Mesothelial cell of epicardium (in vitro differentiated cells): Measurements from ENCODE around the gene MRPS35. TPM values are rescaled to one million over a fixed set of nuclear protein-coding genes. Genes with fewer than 3 reads are reported as not detected.

Source experiments
- DNase-seq, 2 experiments: peaks; one replicate each; pipeline ENCODE4 v3.0.0; 2021; ENCODE audit warnings: low spot score in 2 of 2; ENCODE audit not compliant: unreplicated experiment in 2 of 2
- H3K27ac Mint-ChIP-seq: 2 replicates; pipeline ENCODE4 v1.8.0; 2021; ENCODE audit warnings: mixed read lengths
- H3K27me3 Mint-ChIP-seq: 2 replicates; pipeline ENCODE4 v1.8.0; 2021; ENCODE audit warnings: low read depth, mixed read lengths
- H3K36me3 Mint-ChIP-seq: 2 replicates; pipeline ENCODE4 v1.8.0; 2021; ENCODE audit warnings: mixed read lengths
- H3K4me1 Mint-ChIP-seq: 2 replicates; pipeline ENCODE4 v1.8.0; 2021; ENCODE audit warnings: mixed read lengths
- H3K4me3 Mint-ChIP-seq: 2 replicates; pipeline ENCODE4 v1.8.0; 2021; ENCODE audit warnings: mild to moderate bottlenecking, moderate library complexity, mixed read lengths
- H3K9me3 Mint-ChIP-seq: 2 replicates; pipeline ENCODE4 v1.8.0; 2021; ENCODE audit warnings: mixed read lengths
- CTCF ChIP-seq: fragments of 200-600 bp; sonication (generic); IDR thresholded peaks from one replicate; pipeline ENCODE4 v1.5.0; 2021; ENCODE audit warnings: antibody characterized with exemption; ENCODE audit not compliant: unreplicated experiment
- total RNA-seq: library from RNA; stranded (reverse); gene quantifications from 3 replicates; pipeline ENCODE4 v1.2.1, GENCODE V29; 2021

MRPS35 gene
- total RNA-seq, 1 donor from 2014 or later: 34.0 TPM

- Mint-ChIP-seq H3K27me3 (no peaks in the 10 kb centered on the region), H3K4me3 (no peak overlapping the region), H3K27ac (no peak overlapping the region), H3K4me1 (peaks cover 15% of the 10 kb centered on the region), H3K9me3 (no peaks in the 10 kb centered on the region), H3K36me3 (peaks cover 3% of the 10 kb centered on the region)
- TF ChIP-seq CTCF: no peak
- DNase-seq: no peak
These were observed 56.0 kb downstream of the MRPS35 start for GRCh38 chr12:27766587-27766986.

GRCh38 chr12:27769142-27769673, 58.6 kb downstream of the MRPS35 start:
- H3K9me3 Mint-ChIP-seq: no peaks in the 10 kb centered on the region
- no peak for DNase-seq
- H3K36me3 Mint-ChIP-seq: no peaks in the 10 kb centered on the region
- no peaks in the 10 kb centered on the region for H3K27me3 Mint-ChIP-seq
- peaks cover 26% of the 10 kb centered on the region for H3K4me1 Mint-ChIP-seq
- H3K4me3 Mint-ChIP-seq: no peak overlapping the region
- no peak for TF ChIP-seq CTCF
- peak overlapping the region; percentile 10 for H3K27ac Mint-ChIP-seq

- no peak for TF ChIP-seq CTCF
- H3K27me3 Mint-ChIP-seq: no peaks in the 10 kb centered on the region
- no peak overlapping the region for H3K27ac Mint-ChIP-seq
- H3K36me3 Mint-ChIP-seq: no peaks in the 10 kb centered on the region
- DNase-seq: no peak
- no peak overlapping the region for H3K4me3 Mint-ChIP-seq
- H3K4me1 Mint-ChIP-seq: peaks cover 26% of the 10 kb centered on the region
- no peaks in the 10 kb centered on the region for H3K9me3 Mint-ChIP-seq
These were observed 61.1 kb downstream of the MRPS35 start for GRCh38 chr12:27771481-27772327.

- DNase-seq: no peak
- H3K36me3 Mint-ChIP-seq: no peaks in the 10 kb centered on the region
- H3K4me1 Mint-ChIP-seq: peaks cover 26% of the 10 kb centered on the region
- H3K27ac Mint-ChIP-seq: peak overlapping the region; percentile 49
- no peaks in the 10 kb centered on the region for H3K27me3 Mint-ChIP-seq
- H3K4me3 Mint-ChIP-seq: no peak overlapping the region
- no peaks in the 10 kb centered on the region for H3K9me3 Mint-ChIP-seq
- TF ChIP-seq CTCF: no peak
These were observed 61.9 kb downstream of the MRPS35 start for GRCh38 chr12:27772328-27773049.

- Mint-ChIP-seq H3K27me3 (no peaks in the 10 kb centered on the region), H3K4me1 (peaks cover 29% of the 10 kb centered on the region), H3K36me3 (no peaks in the 10 kb centered on the region), H3K27ac (peak overlapping the region; percentile 52), H3K9me3 (no peaks in the 10 kb centered on the region), H3K4me3 (no peak overlapping the region)
- DNase-seq: no peak
- no peak for TF ChIP-seq CTCF
These were observed 66.5 kb downstream of the MRPS35 start for GRCh38 chr12:27777141-27777540.
